GM18508 (cell line): ENCODE data around the gene TCP11.

Experiments
- ATAC-seq: cut with Tn5 transposase; IDR thresholded peaks from one replicate; pipeline ENCODE4 v1.9.1; 2021; ENCODE audit warnings: moderate number of reproducible peaks; ENCODE audit not compliant: insufficient read depth, unreplicated experiment

Gene TCP11

GRCh38 chr6:35083507-35083906, 57.6 kb downstream of the TCP11 start:
- no peak for ATAC-seq

- ATAC-seq = no peak
Observed at GRCh38 chr6:35082733-35083403, 58.3 kb downstream of the TCP11 start.

GRCh38 chr6:35082046-35082732, 59.0 kb downstream of the TCP11 start:
- no peak for ATAC-seq

DNA sequence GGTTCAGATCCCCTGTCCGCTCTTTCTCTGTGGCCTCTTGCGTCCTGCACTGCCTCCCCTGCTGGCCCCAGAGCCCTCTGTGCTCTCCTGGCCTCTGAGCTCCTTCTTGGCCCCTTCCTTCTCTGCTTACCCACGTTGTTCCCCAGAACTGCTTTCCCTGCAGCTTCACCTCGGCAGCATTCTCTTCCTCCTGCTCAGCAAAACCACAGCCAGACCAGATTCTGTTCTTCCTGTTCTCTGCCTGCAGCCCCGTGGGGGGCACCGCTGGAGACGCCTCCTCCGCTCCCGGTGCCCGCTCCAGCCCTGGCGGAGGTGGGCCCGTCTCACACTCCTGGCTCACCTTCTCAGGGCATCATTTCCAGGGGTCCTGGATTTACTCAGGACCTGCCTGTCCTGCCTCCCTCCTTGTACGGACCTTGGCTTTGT, 59.7 kb downstream of the TCP11 start:
- no peak for ATAC-seq

DNA sequence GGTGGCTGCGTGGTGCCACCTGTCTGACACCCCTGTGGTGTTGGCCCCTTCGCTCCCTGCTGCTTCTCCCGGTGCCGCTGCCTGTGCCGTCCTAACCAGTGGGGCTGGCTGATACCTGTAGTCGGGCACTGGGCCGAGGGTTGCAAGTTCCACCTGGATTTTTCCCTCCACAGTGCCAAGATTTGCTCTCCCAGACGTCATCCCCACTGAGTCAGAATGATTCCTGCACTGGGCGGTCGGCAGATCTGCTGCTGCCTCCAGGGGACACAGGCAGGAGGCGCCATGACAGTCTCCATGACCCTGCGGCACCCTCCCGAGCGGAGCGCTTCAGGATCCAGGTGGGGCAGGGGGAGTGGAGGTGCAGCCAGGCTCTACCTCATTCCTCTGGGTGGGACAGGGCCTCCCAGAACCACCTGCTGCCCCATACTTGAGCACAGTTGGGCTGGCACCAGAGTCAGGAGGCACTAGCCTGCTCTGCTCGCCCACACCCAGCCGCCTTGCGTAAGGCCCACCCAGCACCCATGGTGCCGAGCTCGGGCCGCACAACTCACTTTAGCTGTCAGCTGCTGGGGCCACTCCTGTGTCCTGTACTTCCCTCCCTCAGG, 60.2 kb downstream of the TCP11 start:
- ATAC-seq = no peak

- ATAC-seq = no peak
Observed at GRCh38 chr6:35080016-35080680, 61.0 kb downstream of the TCP11 start.

DNA sequence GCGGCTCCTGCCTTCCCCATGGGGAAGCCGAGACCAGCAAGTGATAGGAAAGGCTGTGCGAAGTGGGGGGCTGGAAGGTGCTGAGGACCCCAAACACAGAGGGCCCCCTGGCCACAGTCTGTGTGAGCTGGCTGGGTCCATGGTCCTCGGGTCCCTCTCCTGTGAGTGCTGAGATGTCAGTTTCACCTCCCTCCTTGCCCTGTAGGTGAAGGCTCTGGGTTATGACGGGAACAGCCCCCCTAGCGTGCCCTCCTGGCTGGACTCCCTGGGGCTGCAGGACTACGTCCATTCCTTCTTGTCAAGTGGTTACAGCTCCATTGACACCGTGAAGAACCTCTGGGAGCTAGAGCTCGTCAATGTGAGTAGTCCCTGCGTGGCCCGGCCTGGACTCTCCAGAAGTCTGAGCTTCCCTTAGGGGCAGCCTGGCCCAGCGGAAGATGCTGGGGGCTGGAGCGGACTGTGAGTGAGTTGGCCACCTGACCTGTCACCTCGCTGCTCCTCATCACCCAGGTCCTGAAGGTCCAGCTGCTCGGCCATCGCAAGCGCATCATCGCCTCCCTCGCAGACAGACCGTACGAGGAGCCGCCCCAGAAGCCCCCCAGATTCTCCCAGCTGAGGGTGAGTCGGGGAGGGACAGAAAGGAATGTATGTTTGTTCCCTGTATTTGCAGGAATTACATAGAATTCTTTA, 61.7 kb downstream of the TCP11 start:
- no peak for ATAC-seq

GRCh38 chr6:35078896-35079295, 62.2 kb downstream of the TCP11 start:
- no peak for ATAC-seq

- no peak for ATAC-seq
Observed at GRCh38 chr6:35078226-35078850, 62.8 kb downstream of the TCP11 start.

GRCh38 chr6:35077713-35078105, 63.4 kb downstream of the TCP11 start:
- ATAC-seq = no peak

DNA sequence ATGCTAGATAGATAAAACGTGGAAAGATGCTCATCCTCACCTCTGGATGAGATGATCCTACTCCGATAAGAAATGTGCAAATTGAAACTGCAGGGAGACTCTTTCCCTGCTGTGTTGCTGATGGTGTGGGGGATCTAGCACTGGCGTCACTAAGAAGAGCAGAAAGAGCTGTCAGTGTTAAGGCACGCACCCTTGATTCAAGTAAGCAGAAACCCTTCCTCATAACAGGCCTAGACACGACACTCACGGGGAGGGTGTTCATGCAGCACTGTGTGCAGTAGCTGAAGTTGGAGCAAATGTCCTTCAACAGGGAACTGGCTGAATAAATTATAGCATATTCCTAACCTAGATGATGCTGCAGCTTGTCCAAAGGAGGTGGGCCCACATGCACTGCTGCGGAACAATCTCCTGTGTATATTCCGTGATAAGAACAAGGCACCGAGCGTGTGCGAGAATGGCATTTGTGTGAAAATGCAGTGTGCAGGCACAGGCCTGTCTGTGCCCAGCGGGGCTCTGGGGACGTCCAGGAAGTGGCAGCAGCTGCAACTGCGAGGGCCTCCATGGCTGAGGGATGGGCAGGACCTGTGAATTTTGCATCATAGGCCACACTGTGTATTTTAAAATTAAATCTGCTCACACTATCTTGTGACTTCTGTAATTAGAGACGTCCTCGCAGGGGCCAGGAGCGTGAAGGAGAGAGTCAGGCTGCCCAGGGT, 64.0 kb downstream of the TCP11 start:
- no peak for ATAC-seq

GRCh38 chr6:35073766-35074471, 67.2 kb downstream of the TCP11 start:
- no peak for ATAC-seq

DNA sequence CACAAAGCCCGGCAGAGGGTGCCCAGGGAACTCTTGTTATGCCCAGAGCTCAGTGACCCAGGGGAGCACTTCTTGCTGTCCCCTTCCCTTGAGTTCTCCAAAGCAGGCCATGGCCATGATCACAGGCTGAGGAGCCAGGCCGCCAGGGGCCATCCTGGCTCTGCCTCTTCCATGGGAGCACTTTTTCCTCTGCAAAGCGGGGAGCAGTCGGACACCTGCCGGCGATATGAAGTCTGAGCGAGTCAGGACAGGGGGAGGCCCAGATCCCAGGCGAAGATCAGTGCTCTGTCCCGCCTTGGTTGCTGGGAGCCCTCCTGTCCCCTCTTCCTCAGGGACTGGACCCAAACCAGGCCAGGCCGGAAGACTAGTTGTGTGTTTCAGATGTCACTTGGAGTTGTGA, 67.9 kb downstream of the TCP11 start:
- no peak for ATAC-seq

- no peak for ATAC-seq
Observed at GRCh38 chr6:35072698-35073055, 68.5 kb downstream of the TCP11 start.

- ATAC-seq = no peak
Observed at GRCh38 chr6:35072051-35072697, 69.0 kb downstream of the TCP11 start.

DNA sequence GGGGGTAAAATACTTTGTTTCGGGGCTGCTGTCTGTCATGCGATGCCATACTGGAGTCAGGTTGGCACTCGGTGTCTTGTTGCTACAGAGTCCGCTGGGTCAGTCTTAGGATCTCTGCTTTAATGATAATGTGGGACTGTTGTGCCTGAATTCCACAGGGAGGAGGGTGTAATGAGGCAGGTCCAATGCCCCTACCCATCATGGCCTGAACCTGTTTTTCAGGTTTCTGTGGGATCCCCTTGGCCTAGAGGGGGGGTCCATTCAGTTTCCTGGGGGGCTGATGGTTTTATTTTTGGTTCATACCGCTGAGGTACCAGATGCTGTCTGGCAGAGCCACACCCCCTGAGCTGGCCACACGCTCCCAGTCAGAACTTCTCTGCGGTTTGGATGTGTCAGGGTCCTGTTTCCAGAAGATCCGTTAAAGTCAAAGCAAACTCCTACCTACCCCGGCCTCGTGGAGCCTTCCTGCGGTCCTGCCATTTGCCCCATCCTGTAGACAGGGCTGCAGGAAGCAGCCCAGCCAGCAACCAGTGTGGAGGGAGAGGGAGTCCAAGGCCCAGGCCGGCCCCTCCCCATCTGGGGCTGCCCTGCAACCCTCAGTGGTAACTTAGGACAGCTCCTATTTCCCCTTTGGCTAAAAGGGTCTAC, 69.7 kb downstream of the TCP11 start:
- ATAC-seq = no peak

GRCh38 chr6:35070111-35070510, 71.0 kb downstream of the TCP11 start:
- no peak for ATAC-seq

DNA sequence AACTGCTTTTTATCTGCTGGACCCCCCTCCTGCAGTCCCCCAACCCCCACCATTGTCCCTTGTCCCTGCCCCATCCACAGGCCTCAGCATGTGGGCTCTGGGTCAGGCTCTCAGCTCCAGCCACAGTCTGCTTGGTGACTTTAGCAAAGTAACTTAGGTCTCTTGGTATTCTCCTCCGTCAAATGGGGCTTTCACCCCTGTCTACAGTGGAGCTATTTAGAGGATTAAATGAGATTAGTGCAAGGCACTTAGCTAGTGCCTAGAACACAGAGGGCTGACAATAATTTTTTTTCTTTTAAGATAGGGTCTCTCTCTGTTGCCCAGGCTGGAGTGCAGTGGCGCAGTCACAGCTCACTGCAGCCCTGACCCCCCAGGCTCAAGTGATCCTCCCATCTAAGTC, 71.9 kb downstream of the TCP11 start:
- no peak for ATAC-seq
